ENCODE data around the gene ARHGEF28. TPM values are rescaled to one million over a fixed set of nuclear protein-coding genes. Genes with fewer than 3 reads are reported as not detected.

Gene ARHGEF28
- total RNA-seq, 2 experiments from 2014 or later: not detected

GRCh38 chr5:73674669-73675004 is 48.6 kb downstream of the ARHGEF28 start:
- intact Hi-C loops (cut with micrococcal nuclease; ENCODE audit: unreplicated experiment): no loop called here
- H4K20me1 ChIP-seq (ENCODE audit: insufficient read depth, low read length): no peaks in the 10 kb centered on the region
- BruUV-seq (replicated peaks): no TSS peak
- ChIA-PET POLR2A (interaction anchor here (0.5 kb wide), 1 partner anchor 734 kb away, joined by 4 read pairs; no protein-coding TSS in a partner anchor), CTCF (ENCODE audit: unreplicated experiment) (no interaction called here)
- H3K79me2 ChIP-seq (ENCODE audit: insufficient read depth, low read depth, low read length): no peaks in the 10 kb centered on the region
- TF ChIP-seq CTCF (conservative IDR thresholded peaks at IDR 0.05; ENCODE audit: low read length) (no peak), EZH2phosphoT487 (IDR thresholded peaks at IDR 0.05; ENCODE audit: borderline replicate concordance, low read depth, low read length) (no peak)
- no peak overlapping the region for H3K4me2 ChIP-seq (ENCODE audit: low read length)
- H3K4me1 ChIP-seq (ENCODE audit: insufficient read depth, low read length, poor library complexity, severe bottlenecking): no peaks in the 10 kb centered on the region
- no peak for DNase-seq (ENCODE audit: low spot score)
- no peaks in the 10 kb centered on the region for H3K9me3 ChIP-seq (ENCODE audit: low read length)
- H3K4me3 ChIP-seq (ENCODE audit: low read depth, low read length, poor library complexity, severe bottlenecking): no peak overlapping the region
- H3K9me2 ChIP-seq (ENCODE audit: insufficient read depth, low read length): no peaks in the 10 kb centered on the region
- H3K36me3 ChIP-seq (ENCODE audit: insufficient read depth, low read length): no peaks in the 10 kb centered on the region
- H3K27ac ChIP-seq (ENCODE audit: low read depth, low read length, poor library complexity, severe bottlenecking): no peak overlapping the region
- H2AFZ ChIP-seq (ENCODE audit: low read length): no peak overlapping the region

- no peaks in the 10 kb centered on the region for H3K36me3 ChIP-seq (ENCODE audit: insufficient read depth, low read length)
- no peaks in the 10 kb centered on the region for H3K9me3 ChIP-seq (ENCODE audit: low read length)
- ChIA-PET CTCF (ENCODE audit: unreplicated experiment) (no interaction called here), POLR2A (no interaction called here)
- intact Hi-C loops (cut with micrococcal nuclease; ENCODE audit: unreplicated experiment): no loop called here
- no peak for TF ChIP-seq EZH2phosphoT487 (IDR thresholded peaks at IDR 0.05; ENCODE audit: borderline replicate concordance, low read depth, low read length)
- TF ChIP-seq CTCF (conservative IDR thresholded peaks at IDR 0.05; ENCODE audit: low read length): no peak
- no peak overlapping the region for H3K4me3 ChIP-seq (ENCODE audit: low read depth, low read length, poor library complexity, severe bottlenecking)
- no peak overlapping the region for H3K27ac ChIP-seq (ENCODE audit: low read depth, low read length, poor library complexity, severe bottlenecking)
- no peaks in the 10 kb centered on the region for H3K9me2 ChIP-seq (ENCODE audit: insufficient read depth, low read length)
- no peak for DNase-seq (ENCODE audit: low spot score)
- BruUV-seq (replicated peaks): no TSS peak
- no peaks in the 10 kb centered on the region for H3K4me1 ChIP-seq (ENCODE audit: insufficient read depth, low read length, poor library complexity, severe bottlenecking)
- no peaks in the 10 kb centered on the region for H4K20me1 ChIP-seq (ENCODE audit: insufficient read depth, low read length)
- H3K4me2 ChIP-seq (ENCODE audit: low read length): no peak overlapping the region
- H2AFZ ChIP-seq (ENCODE audit: low read length): no peak overlapping the region
- H3K79me2 ChIP-seq (ENCODE audit: insufficient read depth, low read depth, low read length): no peaks in the 10 kb centered on the region
Observed at GRCh38 chr5:73678322-73678740, 52.3 kb downstream of the ARHGEF28 start.

- Histone ChIP-seq H3K36me3 (ENCODE audit: insufficient read depth, low read length) (no peaks in the 10 kb centered on the region), H3K4me3 (ENCODE audit: low read depth, low read length, poor library complexity, severe bottlenecking) (no peak overlapping the region), H3K79me2 (ENCODE audit: insufficient read depth, low read depth, low read length) (no peaks in the 10 kb centered on the region), H3K27ac (ENCODE audit: low read depth, low read length, poor library complexity, severe bottlenecking) (no peak overlapping the region), H2AFZ (ENCODE audit: low read length) (no peak overlapping the region), H4K20me1 (ENCODE audit: insufficient read depth, low read length) (no peaks in the 10 kb centered on the region), H3K4me2 (ENCODE audit: low read length) (no peak overlapping the region), H3K4me1 (ENCODE audit: insufficient read depth, low read length, poor library complexity, severe bottlenecking) (no peaks in the 10 kb centered on the region), H3K9me2 (ENCODE audit: insufficient read depth, low read length) (no peaks in the 10 kb centered on the region), H3K9me3 (ENCODE audit: low read length) (no peaks in the 10 kb centered on the region)
- CTCF ChIA-PET (ENCODE audit: unreplicated experiment): no interaction called here
- intact Hi-C loops (cut with micrococcal nuclease; ENCODE audit: unreplicated experiment): no loop called here
- no peak for DNase-seq (ENCODE audit: low spot score)
- POLR2A ChIA-PET: no interaction called here
- TF ChIP-seq CTCF (conservative IDR thresholded peaks at IDR 0.05; ENCODE audit: low read length): no peak
- no peak for TF ChIP-seq EZH2phosphoT487 (IDR thresholded peaks at IDR 0.05; ENCODE audit: borderline replicate concordance, low read depth, low read length)
- no TSS peak for BruUV-seq (replicated peaks)
Observed at GRCh38 chr5:73678807-73679206, 52.8 kb downstream of the ARHGEF28 start.

All from OCI-LY7 (cell line).